ENCODE results near the gene CYP3A5. TPM values are rescaled to one million over a fixed set of nuclear protein-coding genes. Genes with fewer than 3 reads are reported as not detected.

Gene CYP3A5
- total and polyA plus RNA-seq, 2 of the 8 experiments (the other 6 are each of a cell fraction or from before 2014, with no cell fraction given): 0.06 TPM; not detected in 1

DNA sequence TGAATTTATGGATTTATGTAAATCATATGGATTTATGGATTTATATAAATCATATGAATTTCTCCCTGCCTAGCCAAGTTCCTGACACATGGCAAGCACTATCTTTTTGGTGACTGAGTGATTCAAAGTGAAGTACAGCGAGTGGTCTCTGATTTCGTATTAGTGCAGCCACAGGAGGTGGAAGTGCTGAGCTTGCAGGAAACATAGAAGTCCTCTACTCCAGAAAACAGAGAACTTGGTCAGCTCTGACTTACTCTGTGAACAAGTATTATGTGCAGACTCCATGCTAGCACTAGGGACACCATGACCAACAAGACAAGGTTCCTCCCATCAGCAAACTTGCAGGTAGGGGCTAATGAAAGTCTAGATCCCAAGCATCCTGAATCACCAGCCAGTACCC lies 28.5 kb downstream of the CYP3A5 start (continued):
- TF ChIP-seq RAD21 (IDR thresholded peaks at IDR 0.05 in 1 of 2, conservative IDR thresholded peaks at IDR 0.05 in 1 of 2; ENCODE audit: low read depth in 2 of 2, low read length in 2 of 2) (no peak), BRCA1 (IDR thresholded peaks at IDR 0.05; ENCODE audit: low read depth, low read length) (no peak), SIRT6 (IDR thresholded peaks at IDR 0.05; ENCODE audit: low read length) (no peak), CBX5 (IDR thresholded peaks at IDR 0.05; ENCODE audit: low read depth, low read length) (no peak)

All from H1 (cell line).